Measurements from ENCODE around the gene TMEM233.

The TMEM233 gene

GRCh38 chr12:119624966-119625365 lies 31.4 kb downstream of the TMEM233 start:
- H3K4me1 ChIP-seq (ENCODE audit: insufficient read depth, low read length), result no peaks in the 10 kb centered on the region
- no peaks in the 10 kb centered on the region for H3K79me2 ChIP-seq (ENCODE audit: insufficient read depth, low read length)
- peaks cover 4% of the 10 kb centered on the region for H3K27me3 ChIP-seq (ENCODE audit: insufficient read depth, low read length, poor library complexity)
- no peaks in the 10 kb centered on the region for H4K20me1 ChIP-seq (ENCODE audit: insufficient read depth, low read length)
- H3K4me2 ChIP-seq (ENCODE audit: insufficient read depth, low read length), result no peak overlapping the region
- H3K27ac ChIP-seq (ENCODE audit: low read length), result no peak overlapping the region
- DNase-seq, result no peak
- no peak for ATAC-seq (ENCODE audit: insufficient read depth, low read depth)
- no peak overlapping the region for H3K9ac ChIP-seq (ENCODE audit: low read depth, low read length)
- H3K9me3 ChIP-seq (ENCODE audit: insufficient read depth, low read length, severe bottlenecking), result no peaks in the 10 kb centered on the region
- H3K36me3 ChIP-seq (ENCODE audit: insufficient read depth, low read length), result no peaks in the 10 kb centered on the region
- no peak overlapping the region for H3K4me3 ChIP-seq (ENCODE audit: low read depth in 1 of 2, low read length in 2 of 2)
- no peak for TF ChIP-seq EZH2 (IDR thresholded peaks at IDR 0.05; ENCODE audit: borderline replicate concordance, low read depth, low read length, severe bottlenecking)
- no peak for TF ChIP-seq CTCF (IDR thresholded peaks at IDR 0.05; ENCODE audit: borderline replicate concordance, extremely low read depth, low read length, poor library complexity, severe bottlenecking)
- H2AFZ ChIP-seq (ENCODE audit: low read depth, low read length), result no peak overlapping the region

DNA sequence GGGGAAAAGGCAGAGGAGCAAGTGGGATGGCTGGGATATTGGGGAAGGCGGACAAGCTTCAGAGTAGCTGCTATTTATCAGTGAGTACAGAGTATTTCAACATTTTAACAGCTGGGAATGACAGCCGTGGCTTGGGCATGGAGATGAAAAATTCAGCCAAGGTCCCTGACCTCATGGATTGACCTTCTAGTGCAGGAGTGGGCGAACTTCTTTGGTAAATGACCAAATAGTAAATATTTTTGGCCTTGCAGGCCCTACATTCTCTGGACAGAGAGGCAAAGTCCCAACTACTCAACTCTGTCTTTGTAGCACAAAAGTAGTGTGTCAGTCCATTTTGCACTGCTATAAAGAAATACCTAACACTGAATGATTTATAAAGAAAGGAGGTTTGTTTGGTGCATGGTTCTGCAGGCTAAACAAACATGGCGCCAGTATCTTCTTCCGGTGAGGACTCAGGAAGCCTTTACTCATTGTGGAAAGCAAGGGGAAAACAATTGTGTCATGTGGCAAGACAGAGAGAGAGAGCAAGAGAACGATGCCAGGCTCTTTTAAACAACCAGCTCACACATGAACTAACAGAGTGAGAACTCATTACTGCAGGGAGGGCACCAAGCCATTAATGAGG lies 33.6 kb downstream of the TMEM233 start:
- H2AFZ ChIP-seq (ENCODE audit: low read depth, low read length), result no peak overlapping the region

DNA sequence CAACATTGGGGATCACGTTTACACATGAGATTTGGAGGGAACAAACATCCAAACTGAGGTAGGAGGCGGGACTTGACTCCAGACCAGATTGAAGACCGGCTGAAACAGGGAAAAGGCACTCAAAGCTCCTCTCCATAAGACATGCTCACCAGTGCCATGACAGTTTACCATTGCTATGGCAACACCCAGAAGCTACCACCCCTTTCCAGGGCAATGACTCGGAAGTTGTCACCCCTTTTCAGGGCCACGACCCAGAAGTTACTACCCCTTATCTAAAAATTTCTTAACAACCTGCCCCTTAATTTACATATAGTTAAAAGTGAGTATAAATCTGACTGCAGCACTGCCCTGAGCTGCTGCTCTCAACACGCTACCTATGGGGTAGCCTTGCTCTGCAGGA lies 34.1 kb downstream of the TMEM233 start:
- Histone ChIP-seq H2AFZ (ENCODE audit: low read depth, low read length) (no peak overlapping the region), H3K27ac (ENCODE audit: low read length) (no peak overlapping the region), H3K79me2 (ENCODE audit: insufficient read depth, low read length) (no peaks in the 10 kb centered on the region), H3K4me2 (ENCODE audit: insufficient read depth, low read length) (no peak overlapping the region), H3K36me3 (ENCODE audit: insufficient read depth, low read length) (no peaks in the 10 kb centered on the region), H3K9ac (ENCODE audit: low read depth, low read length) (no peak overlapping the region), H3K4me3 (ENCODE audit: low read depth in 1 of 2, low read length in 2 of 2) (no peak overlapping the region), H4K20me1 (ENCODE audit: insufficient read depth, low read length) (no peaks in the 10 kb centered on the region), H3K9me3 (ENCODE audit: insufficient read depth, low read length, severe bottlenecking) (no peaks in the 10 kb centered on the region), H3K27me3 (ENCODE audit: insufficient read depth, low read length, poor library complexity) (peaks cover 4% of the 10 kb centered on the region), H3K4me1 (ENCODE audit: insufficient read depth, low read length) (no peaks in the 10 kb centered on the region)
- no peak for TF ChIP-seq CTCF (IDR thresholded peaks at IDR 0.05; ENCODE audit: borderline replicate concordance, extremely low read depth, low read length, poor library complexity, severe bottlenecking)
- TF ChIP-seq EZH2 (IDR thresholded peaks at IDR 0.05; ENCODE audit: borderline replicate concordance, low read depth, low read length, severe bottlenecking), result no peak
- DNase-seq (no peak), ATAC-seq (ENCODE audit: insufficient read depth, low read depth) (no peak)

More for the DNA sequence above, 33.6 kb downstream of the TMEM233 start:
- no peaks in the 10 kb centered on the region for H3K4me1 ChIP-seq (ENCODE audit: insufficient read depth, low read length)
- no peak overlapping the region for H3K4me2 ChIP-seq (ENCODE audit: insufficient read depth, low read length)
- H3K79me2 ChIP-seq (ENCODE audit: insufficient read depth, low read length), result no peaks in the 10 kb centered on the region
- no peak for ATAC-seq (ENCODE audit: insufficient read depth, low read depth)
- H3K4me3 ChIP-seq (ENCODE audit: low read depth in 1 of 2, low read length in 2 of 2), result no peak overlapping the region
- H3K36me3 ChIP-seq (ENCODE audit: insufficient read depth, low read length), result no peaks in the 10 kb centered on the region
- no peak for DNase-seq
- TF ChIP-seq EZH2 (IDR thresholded peaks at IDR 0.05; ENCODE audit: borderline replicate concordance, low read depth, low read length, severe bottlenecking), result no peak
- TF ChIP-seq CTCF (IDR thresholded peaks at IDR 0.05; ENCODE audit: borderline replicate concordance, extremely low read depth, low read length, poor library complexity, severe bottlenecking), result no peak
- H3K9me3 ChIP-seq (ENCODE audit: insufficient read depth, low read length, severe bottlenecking), result no peaks in the 10 kb centered on the region
- H3K9ac ChIP-seq (ENCODE audit: low read depth, low read length), result no peak overlapping the region
- H4K20me1 ChIP-seq (ENCODE audit: insufficient read depth, low read length), result no peaks in the 10 kb centered on the region
- peaks cover 4% of the 10 kb centered on the region for H3K27me3 ChIP-seq (ENCODE audit: insufficient read depth, low read length, poor library complexity)
- H3K27ac ChIP-seq (ENCODE audit: low read length), result no peak overlapping the region

Data from DND-41 (cell line).